Keratinocyte (primary cell): ENCODE data around the gene SMYD3. TPM values are rescaled to one million over a fixed set of nuclear protein-coding genes. Genes with fewer than 3 reads are reported as not detected.

Source experiments
- DNase-seq: peaks from one replicate; pipeline ENCODE4 v3.0.0-alpha.2; 2011; ENCODE audit warnings: low read depth, missing footprints, low spot score
- FAIRE-seq: peaks from 2 replicates; lab custom pipeline; 2011; peaks lifted over from hg19 to GRCh38; lab: Jason Lieb, UNC
- H2AFZ ChIP-seq: 2 replicates; pipeline ENCODE4 v1.6.0; 2012; ENCODE audit warnings: low read length, control low read depth, inconsistent platforms; ENCODE audit not compliant: control insufficient read depth
- H3K27ac ChIP-seq: 2 replicates; pipeline ENCODE4 v1.5.1; 2011; ENCODE audit warnings: low read length; ENCODE audit not compliant: control insufficient read depth, insufficient read depth
- H3K27me3 ChIP-seq: 3 replicates; pipeline ENCODE4 v1.6.0; 2011; ENCODE audit warnings: low read length; ENCODE audit not compliant: control insufficient read depth, insufficient read depth; ENCODE audit errors: extremely low read depth
- H3K36me3 ChIP-seq, 2 experiments: 2 replicates in 1 of 2; 3 replicates in 1 of 2; pipeline ENCODE4 v1.5.1; 2011; ENCODE audit warnings: low read length in 2 of 2, mild to moderate bottlenecking in 1 of 2; ENCODE audit not compliant: control insufficient read depth in 2 of 2, insufficient read depth in 2 of 2; ENCODE audit errors: extremely low read depth in 1 of 2
- H3K4me1 ChIP-seq: 3 replicates; pipeline ENCODE4 v1.5.1; 2011; ENCODE audit warnings: low read length; ENCODE audit not compliant: control insufficient read depth, insufficient read depth; ENCODE audit errors: extremely low read depth
- H3K4me2 ChIP-seq: 3 replicates; pipeline ENCODE4 v1.6.0; 2011; ENCODE audit warnings: low read depth, low read length; ENCODE audit not compliant: control insufficient read depth, insufficient read depth; ENCODE audit errors: extremely low read depth
- H3K4me3 ChIP-seq, 3 experiments: fragments of 200-600 bp in 1 of 3; sonication (generic) in 1 of 3; 2 replicates in 2 of 3; 3 replicates in 1 of 3; pipeline ENCODE4 v1.5.1; 2011 to 2016; ENCODE audit warnings: low read length in 3 of 3, mild to moderate bottlenecking in 3 of 3, control low read depth in 2 of 3, inconsistent platforms in 1 of 3, low read depth in 1 of 3, mixed read lengths in 1 of 3, mixed run types in 1 of 3, moderate library complexity in 1 of 3; ENCODE audit not compliant: control insufficient read depth in 2 of 3, insufficient read depth in 2 of 3; ENCODE audit errors: extremely low read depth in 1 of 3
- H3K79me2 ChIP-seq: 2 replicates; pipeline ENCODE4 v1.6.0; 2012; ENCODE audit warnings: low read length; ENCODE audit not compliant: control insufficient read depth, insufficient read depth
- H3K9ac ChIP-seq: 3 replicates; pipeline ENCODE4 v1.6.0; 2011; ENCODE audit warnings: low read length; ENCODE audit not compliant: control insufficient read depth, insufficient read depth; ENCODE audit errors: extremely low read depth
- H3K9me1 ChIP-seq: 3 replicates; pipeline ENCODE4 v1.6.0; 2011; ENCODE audit warnings: low read length; ENCODE audit not compliant: control insufficient read depth, insufficient read depth; ENCODE audit errors: extremely low read depth
- H3K9me3 ChIP-seq: 2 replicates; pipeline ENCODE4 v1.5.1; 2012; ENCODE audit warnings: low read depth, low read length; ENCODE audit not compliant: control insufficient read depth
- H4K20me1 ChIP-seq: 3 replicates; pipeline ENCODE4 v1.6.0; 2011; ENCODE audit warnings: low read length; ENCODE audit not compliant: control insufficient read depth, insufficient read depth; ENCODE audit errors: extremely low read depth
- CTCF ChIP-seq, 3 experiments: IDR thresholded peaks in 1 of 3; conservative IDR thresholded peaks in 1 of 3; optimal IDR thresholded peaks in 1 of 3; 2 replicates in 2 of 3; 3 replicates in 1 of 3; pipeline versions ENCODE3 to v1.5.1; 2011; ENCODE audit warnings: low read length in 3 of 3, mild to moderate bottlenecking in 3 of 3, moderate library complexity in 2 of 3, control low read depth in 1 of 3, inconsistent platforms in 1 of 3; ENCODE audit not compliant: insufficient read depth in 2 of 3; ENCODE audit errors: extremely low read depth in 1 of 3
- EZH2 ChIP-seq: IDR thresholded peaks from one replicate; pipeline ENCODE4 v1.6.1; 2012; ENCODE audit warnings: inconsistent platforms, mild to moderate bottlenecking, low read length, moderate library complexity
- dilution Hi-C: fragments of 300-500 bp; cut with MboI; formaldehyde crosslinking; loops from one replicate; pipeline ENCODE4 v1.7.0; 2020; ENCODE audit warnings: low sequenced_read_pairs; ENCODE audit not compliant: extremely low pct_ligation_motif_present
- polyA plus RNA-seq, 5 experiments: library from polyadenylated mRNA; depleted of rRNA in 3 of 5; stranded (reverse) in 3 of 5; stranded (forward) in 1 of 5; unstranded in 1 of 5; fragments of >200 nt; gene quantifications; 1 replicate in 1 of 5; 2 replicates in 3 of 5; 3 replicates in 1 of 5; pipeline versions ENCODE4 v1.2.1 to v1.2.3, GENCODE V29; 2011 to 2012; ENCODE audit warnings: missing spikeins in 2 of 5, low read depth in 1 of 5, low replicate concordance in 1 of 5

Gene SMYD3
- polyA plus RNA-seq, 1 donor (not counting 4 experiments of a cell fraction or from before 2014, with no cell fraction given): 31.0 TPM

- Histone ChIP-seq H4K20me1 (no peaks in the 10 kb centered on the region), H3K4me1 (no peaks in the 10 kb centered on the region), H3K9ac (no peak overlapping the region), H3K4me2 (no peak overlapping the region), H2AFZ (no peak overlapping the region), H3K4me3 (no peak overlapping the region), H3K27me3 (no peaks in the 10 kb centered on the region), H3K27ac (no peak overlapping the region), H3K9me3 (no peaks in the 10 kb centered on the region), H3K36me3 (no peaks in the 10 kb centered on the region), H3K79me2 (no peaks in the 10 kb centered on the region), H3K9me1 (no peaks in the 10 kb centered on the region)
- FAIRE-seq (no peak), DNase-seq (no peak)
- dilution Hi-C loops: no loop called here
- TF ChIP-seq EZH2 (no peak), CTCF (optimal IDR thresholded peaks at IDR 0.05 in 1 of 3, IDR thresholded peaks at IDR 0.05 in 1 of 3, conservative IDR thresholded peaks at IDR 0.05 in 1 of 3; ENCODE audit: extremely low read depth in 1 of 3, insufficient read depth in 2 of 3, low read length in 3 of 3) (no peak)
These were observed 427.0 kb downstream of the SMYD3 start for GRCh38 chr1:246080031-246080430.

GRCh38 chr1:246078888-246079252 is 428.2 kb downstream of the SMYD3 start:
- no peaks in the 10 kb centered on the region for H3K79me2 ChIP-seq
- no peaks in the 10 kb centered on the region for H3K4me1 ChIP-seq
- H3K9me1 ChIP-seq: no peaks in the 10 kb centered on the region
- FAIRE-seq: no peak
- no peaks in the 10 kb centered on the region for H4K20me1 ChIP-seq
- H3K9me3 ChIP-seq: no peaks in the 10 kb centered on the region
- H3K36me3 ChIP-seq: no peaks in the 10 kb centered on the region
- no peak for TF ChIP-seq EZH2
- TF ChIP-seq CTCF (optimal IDR thresholded peaks at IDR 0.05 in 1 of 3, IDR thresholded peaks at IDR 0.05 in 1 of 3, conservative IDR thresholded peaks at IDR 0.05 in 1 of 3; ENCODE audit: extremely low read depth in 1 of 3, insufficient read depth in 2 of 3, low read length in 3 of 3): no peak
- no peaks in the 10 kb centered on the region for H3K27me3 ChIP-seq
- no peak overlapping the region for H3K9ac ChIP-seq
- H3K4me2 ChIP-seq: no peak overlapping the region
- no peak for DNase-seq
- no peak overlapping the region for H3K4me3 ChIP-seq
- H3K27ac ChIP-seq: no peak overlapping the region
- dilution Hi-C loops: no loop called here
- H2AFZ ChIP-seq: no peak overlapping the region
